ENCODE results near the gene NDST1.

The NDST1 gene

DNA sequence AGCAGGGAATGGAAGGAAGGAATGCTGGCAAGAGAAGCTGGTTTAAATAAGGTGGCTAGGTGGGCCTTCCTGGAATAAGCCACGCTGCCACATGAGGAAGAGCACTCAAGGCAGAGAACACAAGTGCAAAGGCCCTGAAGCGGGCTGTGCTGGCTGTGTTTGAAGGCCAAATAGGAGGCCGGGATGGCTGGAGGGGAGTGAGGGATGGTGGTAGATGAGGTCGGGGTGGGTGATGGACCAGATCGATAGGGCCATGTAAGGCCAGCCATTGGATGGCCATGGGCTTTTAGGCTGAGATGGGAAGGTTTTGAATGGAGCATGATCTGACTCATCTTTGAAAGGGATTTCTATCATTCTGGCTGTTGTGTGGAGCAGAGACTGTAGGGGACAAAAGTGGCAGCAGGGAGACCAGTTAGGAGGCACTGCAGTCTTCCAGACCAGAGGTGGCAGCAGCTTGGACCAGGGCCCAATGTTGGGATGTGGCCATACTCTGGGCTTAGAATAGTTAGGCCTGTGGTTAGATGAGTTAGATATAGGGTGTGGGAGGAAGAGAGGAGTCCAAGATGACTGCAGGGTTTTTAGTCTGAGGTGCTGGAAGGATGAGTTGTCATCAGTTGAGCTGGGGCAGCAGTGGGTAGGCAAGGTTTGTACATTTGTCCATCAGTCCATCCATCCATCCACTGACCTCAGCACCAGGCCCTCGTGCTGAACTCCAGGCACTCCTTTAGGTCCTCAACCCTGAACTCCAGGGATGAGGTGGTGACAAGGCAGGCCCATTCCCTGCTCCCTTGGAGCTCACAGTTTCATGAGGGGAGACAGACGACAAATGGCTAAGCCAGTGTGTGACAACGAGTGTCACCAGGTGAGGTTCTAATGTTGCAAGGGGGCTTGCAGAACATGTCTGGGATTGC, 30.3 kb downstream of the NDST1 start:
- no peak overlapping the region for H3K4me3 ChIP-seq (ENCODE audit: low read length)
- TF ChIP-seq CTCF (conservative IDR thresholded peaks at IDR 0.05; ENCODE audit: low read length) = peak; percentile 24; the same call in 1 of the 2 replicates
- peak; percentile 72 for DNase-seq (ENCODE audit: low read depth)

DNA sequence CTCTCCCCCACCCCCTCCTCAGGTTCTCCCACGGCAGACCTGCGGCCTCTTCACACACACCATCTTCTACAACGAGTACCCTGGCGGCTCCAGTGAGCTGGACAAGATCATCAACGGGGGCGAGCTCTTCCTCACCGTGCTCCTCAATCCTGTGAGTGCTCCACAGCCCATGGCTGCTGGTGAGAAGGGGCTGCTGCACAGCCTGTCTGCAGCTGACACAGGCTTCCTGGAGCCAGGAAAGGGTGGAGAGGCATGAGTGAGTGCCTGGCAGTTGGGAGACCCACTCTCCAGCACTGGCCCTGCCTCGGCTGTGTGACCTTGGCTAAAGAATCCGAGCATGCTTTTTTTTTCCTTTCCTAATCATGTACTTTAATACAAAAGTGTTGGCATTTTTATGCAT, 31.3 kb downstream of the NDST1 start:
- DNase-seq (ENCODE audit: low read depth) = no peak

GRCh38 chr5:150540042-150540441, 32.1 kb downstream of the NDST1 start:
- TF ChIP-seq CTCF (conservative IDR thresholded peaks at IDR 0.05; ENCODE audit: low read length) = no peak

More for the DNA sequence above, 31.3 kb downstream of the NDST1 start:
- no peak overlapping the region for H3K4me3 ChIP-seq (ENCODE audit: low read length)
- no peak for TF ChIP-seq CTCF (conservative IDR thresholded peaks at IDR 0.05; ENCODE audit: low read length)

DNA sequence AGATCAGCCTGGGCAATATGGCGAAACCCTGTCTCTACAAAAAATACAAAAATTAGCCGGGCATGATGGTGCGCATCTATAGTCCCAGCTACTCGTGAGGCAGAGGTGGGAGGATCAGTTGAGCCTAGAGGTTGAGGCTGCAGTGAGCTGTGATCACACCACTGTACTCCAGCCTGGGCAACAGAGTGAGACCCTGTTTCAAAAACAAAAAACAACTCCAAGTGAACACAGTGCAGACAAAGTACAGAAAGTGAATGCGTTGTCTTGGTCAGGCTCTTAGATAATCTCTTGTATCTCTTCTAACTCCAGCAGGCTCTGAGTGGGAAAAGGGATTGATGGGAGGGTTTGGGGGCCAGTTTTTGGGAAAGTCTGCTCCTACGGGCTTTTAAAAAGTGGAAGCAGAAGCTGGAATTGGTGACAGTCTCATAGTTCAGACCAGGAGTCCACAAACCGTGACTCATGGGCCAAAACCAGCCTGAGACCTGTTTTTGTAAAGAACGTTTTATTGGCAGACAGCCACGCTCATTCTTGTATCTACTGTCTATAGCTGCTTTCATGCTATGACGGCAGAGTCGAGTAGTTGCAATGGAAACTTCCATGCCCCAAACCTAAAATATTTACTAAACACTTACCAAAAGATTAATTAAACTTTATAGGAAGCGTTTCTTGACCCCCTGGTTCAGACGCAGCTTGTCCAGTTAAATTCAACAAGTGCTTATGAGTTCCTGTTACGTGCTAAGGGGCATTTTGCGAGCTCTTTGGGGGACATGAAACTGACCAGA, 32.9 kb downstream of the NDST1 start:
- DNase-seq (ENCODE audit: low read depth) = peak; percentile 86
- no peak for TF ChIP-seq CTCF (conservative IDR thresholded peaks at IDR 0.05; ENCODE audit: low read length)
- H3K4me3 ChIP-seq (ENCODE audit: low read length) = no peak overlapping the region

More at GRCh38 chr5:150540042-150540441, 32.1 kb downstream of the NDST1 start:
- no peak for DNase-seq (ENCODE audit: low read depth)
- H3K4me3 ChIP-seq (ENCODE audit: low read length) = no peak overlapping the region

- TF ChIP-seq CTCF (conservative IDR thresholded peaks at IDR 0.05; ENCODE audit: low read length) = no peak
- DNase-seq (ENCODE audit: low read depth) = no peak
- no peak overlapping the region for H3K4me3 ChIP-seq (ENCODE audit: low read length)
Measured at GRCh38 chr5:150541397-150541675, 33.4 kb downstream of the NDST1 start.

DNA sequence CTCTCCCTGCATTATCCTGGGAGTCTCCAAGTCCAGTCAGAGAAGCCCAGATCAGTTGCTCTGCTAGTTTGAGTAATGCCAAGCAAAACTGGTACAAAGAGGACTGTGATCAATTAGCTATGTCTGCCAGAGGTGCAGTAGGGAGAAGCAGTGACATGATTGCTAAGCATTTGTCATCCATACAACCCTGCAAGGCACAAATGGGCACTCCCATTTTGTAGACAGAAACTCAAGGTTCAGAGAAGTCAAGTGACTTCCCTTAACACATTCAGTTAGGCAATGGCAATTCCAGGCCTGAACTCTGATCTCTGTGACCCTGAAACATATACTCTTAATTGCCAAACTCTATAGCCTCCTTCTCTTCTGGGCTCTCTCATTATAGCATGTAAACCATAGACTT, 34.0 kb downstream of the NDST1 start:
- no peak overlapping the region for H3K4me3 ChIP-seq (ENCODE audit: low read length)
- no peak for DNase-seq (ENCODE audit: low read depth)
- TF ChIP-seq CTCF (conservative IDR thresholded peaks at IDR 0.05; ENCODE audit: low read length) = no peak

Data from AG10803 (cell line).